GM10266 (cell line): ENCODE results near the gene RGS1.

Experiments
- DNase-seq: peaks from one replicate; pipeline ENCODE4 v3.0.0; 2012; ENCODE audit errors: extremely low spot score
- CTCF ChIP-seq: IDR thresholded peaks from 2 replicates; pipeline ENCODE4 v1.5.1; 2012; ENCODE audit warnings: mild to moderate bottlenecking, low read depth; ENCODE audit not compliant: control insufficient read depth, insufficient read depth; ENCODE audit errors: missing control alignments

The RGS1 gene

GRCh38 chr1:192628396-192629057, 53.0 kb downstream of the RGS1 start:
- TF ChIP-seq CTCF = no peak
- DNase-seq = no peak

GRCh38 chr1:192629612-192630011, 54.0 kb downstream of the RGS1 start:
- DNase-seq = no peak
- no peak for TF ChIP-seq CTCF
